ENCODE results near the gene PSMA8.
"Not testable (repeated sequence)": the region's sequence is repeated elsewhere in the genome, so short reads cannot be mapped to it uniquely, and the experiment has no call there.

Gene PSMA8

GRCh38 chr18:26167592-26167991 is 33.9 kb downstream of the PSMA8 start:
- in situ Hi-C loops (cut with MboI; ENCODE audit: low sequenced_read_pairs): not testable (repeated sequence)

GRCh38 chr18:26175481-26175880 is 41.8 kb downstream of the PSMA8 start:
- in situ Hi-C loops (cut with MboI; ENCODE audit: low sequenced_read_pairs): no loop called here

GRCh38 chr18:26176134-26176533 is 42.5 kb downstream of the PSMA8 start:
- in situ Hi-C loops (cut with MboI; ENCODE audit: low sequenced_read_pairs): no loop called here

GRCh38 chr18:26181343-26181826 is 47.7 kb downstream of the PSMA8 start:
- in situ Hi-C loops (cut with MboI; ENCODE audit: low sequenced_read_pairs): no loop called here

- in situ Hi-C loops (cut with MboI; ENCODE audit: low sequenced_read_pairs): no loop called here
Measured at GRCh38 chr18:26183395-26184112, 49.9 kb downstream of the PSMA8 start.

- in situ Hi-C loops (cut with MboI; ENCODE audit: low sequenced_read_pairs): no loop called here
Measured at GRCh38 chr18:26185267-26185666, 51.6 kb downstream of the PSMA8 start.

- in situ Hi-C loops (cut with MboI; ENCODE audit: low sequenced_read_pairs): no loop called here
Measured at GRCh38 chr18:26190506-26190905, 56.8 kb downstream of the PSMA8 start.

- in situ Hi-C loops (cut with MboI; ENCODE audit: low sequenced_read_pairs): no loop called here
Measured at GRCh38 chr18:26192233-26192632, 58.6 kb downstream of the PSMA8 start.

GRCh38 chr18:26196605-26197004 is 62.9 kb downstream of the PSMA8 start:
- in situ Hi-C loops (cut with MboI; ENCODE audit: low sequenced_read_pairs): no loop called here

GRCh38 chr18:26202001-26202400 is 68.3 kb downstream of the PSMA8 start:
- in situ Hi-C loops (cut with MboI; ENCODE audit: low sequenced_read_pairs): not testable (repeated sequence)

- in situ Hi-C loops (cut with MboI; ENCODE audit: low sequenced_read_pairs): no loop called here
Measured at GRCh38 chr18:26205318-26205717, 71.6 kb downstream of the PSMA8 start.

GRCh38 chr18:26206488-26206887 is 72.8 kb downstream of the PSMA8 start:
- in situ Hi-C loops (cut with MboI; ENCODE audit: low sequenced_read_pairs): no loop called here

GRCh38 chr18:26207937-26208336 is 74.3 kb downstream of the PSMA8 start:
- in situ Hi-C loops (cut with MboI; ENCODE audit: low sequenced_read_pairs): no loop called here

GRCh38 chr18:26208977-26209376 is 75.3 kb downstream of the PSMA8 start:
- in situ Hi-C loops (cut with MboI; ENCODE audit: low sequenced_read_pairs): no loop called here

- in situ Hi-C loops (cut with MboI; ENCODE audit: low sequenced_read_pairs): no loop called here
Measured at GRCh38 chr18:26210147-26210546, 76.5 kb downstream of the PSMA8 start.

- in situ Hi-C loops (cut with MboI; ENCODE audit: low sequenced_read_pairs): no loop called here
Measured at GRCh38 chr18:26215247-26215970, 81.7 kb downstream of the PSMA8 start.

- in situ Hi-C loops (cut with MboI; ENCODE audit: low sequenced_read_pairs): no loop called here
Measured at GRCh38 chr18:26225022-26225693, 91.5 kb downstream of the PSMA8 start.

- in situ Hi-C loops (cut with MboI; ENCODE audit: low sequenced_read_pairs): no loop called here
Measured at GRCh38 chr18:26225915-26226228, 92.2 kb downstream of the PSMA8 start.

- in situ Hi-C loops (cut with MboI; ENCODE audit: low sequenced_read_pairs): no loop called here
Measured at GRCh38 chr18:26226229-26227050, 92.8 kb downstream of the PSMA8 start, which contains the start of gene TAF4B. TSS of gene TAF4B (plus strand) at chr18:26226445. CDS start at chr18:26226934, 489 bp downstream.

- in situ Hi-C loops (cut with MboI; ENCODE audit: low sequenced_read_pairs): no loop called here
Measured at GRCh38 chr18:26227051-26227670, 93.5 kb downstream of the PSMA8 start.

Data from HL-60/S4 (cell line).